Dermis blood vessel endothelial cell (primary cell): Measurements from ENCODE around the gene DDX23. TPM values are rescaled to one million over a fixed set of nuclear protein-coding genes. Genes with fewer than 3 reads are reported as not detected.
"Not testable (repeated sequence)": the region's sequence is repeated elsewhere in the genome, so short reads cannot be mapped to it uniquely, and the experiment has no call there.

Experiments used
- DNase-seq: peaks from one replicate; pipeline ENCODE4 v3.0.0; 2010
- total RNA-seq: library from RNA; depleted of rRNA; stranded (reverse); fragments of >200 nt; gene quantifications from 2 replicates; pipeline ENCODE4 v1.2.3, GENCODE V29; 2014

Gene DDX23
- total RNA-seq: 115 and 124 TPM in 2 replicates

DNA sequence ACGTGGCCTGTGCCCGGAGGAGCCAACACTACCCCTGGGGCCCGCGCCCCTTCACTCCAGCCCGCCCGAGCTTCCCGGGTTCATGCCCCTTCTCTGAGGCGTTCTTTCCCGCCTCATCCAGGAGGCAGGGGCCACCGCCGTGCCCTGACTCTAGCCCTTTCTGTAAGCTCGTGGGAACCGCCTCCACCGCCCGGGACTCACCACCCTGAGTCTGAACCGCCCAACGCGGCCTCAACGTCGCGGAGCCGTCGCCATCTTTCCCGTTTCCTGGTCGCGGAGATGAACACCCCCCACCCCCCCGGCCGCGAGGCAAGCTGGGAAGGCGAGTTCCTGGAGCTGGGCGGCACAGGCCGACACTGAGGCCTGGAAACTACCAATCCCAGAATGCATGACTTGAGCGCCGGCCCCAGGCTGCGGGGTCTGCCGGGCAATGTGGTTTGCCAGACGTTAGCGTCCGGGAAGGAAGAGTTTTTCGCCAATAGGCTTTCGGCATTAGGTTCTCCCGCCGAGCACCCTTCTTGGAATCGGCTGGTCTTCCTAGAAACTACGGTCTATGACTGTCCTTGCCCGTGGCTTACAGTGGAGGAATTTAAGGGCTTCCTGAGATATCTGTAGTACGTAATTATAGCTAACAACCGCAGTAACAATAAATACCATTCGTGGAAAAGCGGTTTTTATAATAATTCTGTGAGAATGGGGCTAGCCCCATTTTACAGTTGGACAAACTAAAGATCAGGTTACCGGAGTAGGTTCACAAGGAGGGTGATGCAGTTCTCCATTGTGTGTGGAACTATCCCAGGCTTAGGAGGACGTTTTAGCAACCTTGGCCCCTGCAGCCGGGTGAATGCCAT, at the start of gene DDX23:
DDX23 (minus strand) TSS at position 281 of the 851 bp plus-strand sequence. CDS start 6,381 bp downstream, outside the sequence.
- peak; percentile 98 for DNase-seq

DNA sequence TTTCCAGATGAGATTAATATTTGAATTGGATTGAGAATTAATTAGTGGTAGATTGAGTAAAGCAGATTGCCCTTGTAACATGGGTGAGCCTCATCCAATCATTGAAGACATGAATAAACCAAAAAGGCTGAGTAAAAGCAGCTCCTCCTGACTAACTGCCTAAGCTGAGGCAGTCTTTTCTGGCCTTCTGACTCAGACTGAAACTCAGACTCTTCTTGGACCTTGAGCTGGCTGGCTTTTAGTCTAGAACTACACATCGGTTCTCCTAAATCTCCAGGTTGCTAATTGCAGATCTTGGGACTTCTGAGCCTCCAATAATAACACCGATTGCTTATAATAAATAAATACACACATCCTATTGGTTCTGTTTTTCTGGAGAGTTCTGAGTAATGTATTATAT, 49.3 kb upstream of the DDX23 start:
- DNase-seq: no peak

DNA sequence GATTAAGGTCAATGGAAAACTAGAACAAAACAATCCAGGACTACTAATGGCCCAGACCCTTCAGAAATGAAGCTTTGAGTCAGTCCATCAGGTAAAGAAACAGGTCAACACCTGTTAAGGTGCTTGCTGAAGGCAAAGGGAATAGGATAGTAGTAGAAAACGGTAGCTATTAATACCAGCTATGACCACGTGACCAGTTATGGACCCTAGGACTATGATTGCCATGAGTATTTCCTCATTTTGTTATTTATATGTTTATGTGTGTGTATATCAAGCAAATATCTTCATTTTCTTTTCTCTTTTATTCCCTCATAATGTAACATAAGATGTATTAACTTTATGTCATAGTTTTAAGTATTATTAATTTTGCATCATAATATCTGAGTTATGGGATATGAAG, 47.7 kb upstream of the DDX23 start:
- DNase-seq: no peak

DNA sequence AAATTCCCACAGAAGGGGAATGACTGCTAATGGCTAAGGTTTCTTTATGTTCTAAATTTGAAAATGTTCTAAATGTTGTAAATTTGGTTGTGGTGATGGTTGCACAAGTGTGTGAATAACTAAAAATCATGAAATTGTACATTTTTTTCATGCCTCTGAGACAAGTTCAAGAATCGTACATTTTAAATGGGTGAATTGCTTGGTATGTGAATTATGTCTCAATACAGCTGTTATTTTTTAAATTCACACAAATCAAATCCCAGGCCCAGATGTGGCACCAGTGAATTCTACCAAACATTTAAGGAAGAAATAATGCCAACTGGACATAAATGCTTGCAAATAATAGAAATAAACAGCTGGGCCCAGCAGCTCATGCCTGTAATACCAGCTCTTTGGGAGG, 42.3 kb upstream of the DDX23 start:
- no peak for DNase-seq

DNA sequence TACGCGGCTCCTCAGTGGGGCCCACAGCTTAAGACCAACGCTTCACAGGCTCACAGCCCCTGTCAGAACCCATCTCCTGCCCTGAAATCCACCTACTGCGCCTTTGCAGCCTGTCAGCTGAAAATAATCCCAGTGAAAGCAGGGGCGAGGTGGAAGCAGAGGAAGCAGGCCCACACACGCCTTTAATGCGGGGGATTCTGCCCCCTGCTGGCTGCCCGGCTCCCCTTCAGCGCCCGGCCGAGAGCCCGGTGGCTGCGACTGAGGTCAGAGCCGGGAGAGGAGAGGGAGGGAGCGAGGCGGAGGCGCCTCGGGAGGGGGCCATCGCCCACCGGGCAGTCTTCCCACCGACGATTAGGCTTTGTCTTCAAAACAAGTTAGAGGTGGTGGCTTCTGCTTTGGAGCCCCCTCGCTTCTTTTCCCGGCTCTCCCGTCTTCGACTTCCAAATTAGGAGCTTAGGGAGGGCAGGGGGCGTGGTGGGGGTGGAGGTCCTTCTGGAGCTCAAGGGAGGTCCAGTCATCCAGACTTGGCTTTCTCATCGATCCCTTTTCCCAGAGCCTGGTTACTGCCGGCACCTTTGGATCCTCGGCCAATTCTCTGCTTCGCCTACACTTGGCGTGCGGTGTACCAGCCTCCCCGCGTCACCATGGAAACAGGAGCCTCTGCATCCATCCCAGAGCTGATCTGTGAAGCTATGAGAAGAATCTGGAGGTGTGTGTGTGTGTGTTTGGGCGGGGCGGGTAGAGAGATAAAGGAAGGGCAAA, 38.9 kb upstream of the DDX23 start:
- peak; percentile 86 for DNase-seq

DNA sequence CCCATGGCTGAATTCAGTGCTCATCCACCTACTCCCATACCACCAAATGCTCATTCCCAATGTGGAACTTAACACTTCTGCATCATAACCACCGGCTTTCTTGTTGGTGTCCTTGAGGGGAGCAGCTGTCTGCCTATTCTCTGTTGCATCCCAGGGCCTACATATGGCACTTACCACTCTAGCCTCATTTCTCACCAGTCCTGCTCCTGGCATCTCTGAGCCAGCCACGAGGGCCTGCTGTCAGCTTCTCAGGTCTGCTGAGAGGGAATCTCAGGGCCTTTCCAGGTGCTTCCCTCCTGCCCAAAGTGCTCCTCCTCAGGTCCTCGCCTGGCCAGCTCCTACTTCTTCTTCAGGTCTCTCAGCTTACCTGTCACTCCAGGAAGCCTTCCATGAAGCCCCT, 37.7 kb upstream of the DDX23 start:
- no peak for DNase-seq

DNA sequence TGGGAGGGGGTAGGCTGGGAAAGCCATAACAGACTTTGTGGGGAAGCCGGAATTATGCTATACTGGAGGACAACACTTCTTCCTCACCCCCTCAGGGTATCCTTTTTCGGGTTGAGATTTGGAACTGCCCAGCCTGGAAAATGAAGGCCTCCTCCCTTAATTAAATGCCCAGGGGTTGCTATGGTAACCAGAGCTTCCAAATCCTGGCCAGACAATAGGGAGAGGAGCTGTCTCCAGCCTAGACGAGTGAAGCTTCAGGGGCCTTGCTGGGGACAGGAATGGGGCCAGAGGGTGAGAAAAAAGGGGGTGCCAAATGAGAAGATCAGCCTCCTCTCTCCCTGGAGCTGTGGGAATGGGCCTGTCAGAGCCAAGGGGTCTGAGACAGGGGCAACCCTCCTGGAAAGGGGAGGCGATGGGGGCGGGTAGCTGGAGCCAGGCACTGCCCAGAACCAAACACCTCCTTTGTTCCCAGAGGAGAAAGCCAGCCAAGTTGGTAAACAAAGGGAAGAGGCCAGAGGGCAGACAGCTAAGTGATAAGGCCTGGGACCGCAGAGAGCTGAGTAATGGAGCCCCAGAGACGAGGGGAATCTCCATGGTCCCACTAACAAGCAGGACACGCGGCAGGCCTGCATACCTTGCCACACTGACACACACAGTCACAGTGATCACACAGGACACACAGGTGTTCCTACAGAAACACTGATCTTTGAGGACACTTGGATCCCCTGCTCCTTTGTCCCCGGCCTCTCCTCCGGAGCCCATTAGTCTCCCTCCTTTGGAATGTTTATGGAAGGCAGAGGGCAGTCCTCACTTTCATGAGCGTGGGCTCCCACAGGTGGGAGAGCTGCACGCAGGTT, 31.6 kb upstream of the DDX23 start:
- DNase-seq: peak; percentile 67

DNA sequence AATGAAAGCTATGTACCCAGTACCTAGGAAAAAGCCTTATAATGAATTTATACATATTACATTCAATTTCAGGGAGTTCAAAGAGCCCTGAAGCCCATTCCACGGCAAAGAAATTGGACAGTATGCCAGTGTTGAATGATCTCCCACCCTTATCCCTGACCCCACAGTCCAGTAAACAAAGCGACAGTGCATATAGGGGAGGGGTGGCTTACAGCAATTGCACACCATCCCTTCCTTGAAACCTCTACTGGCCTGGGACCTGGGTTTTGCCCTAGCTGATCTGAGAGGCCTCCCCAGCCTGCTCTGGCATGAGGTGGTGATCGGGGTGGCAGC, 31.0 kb upstream of the DDX23 start:
- peak; percentile 20 for DNase-seq

DNA sequence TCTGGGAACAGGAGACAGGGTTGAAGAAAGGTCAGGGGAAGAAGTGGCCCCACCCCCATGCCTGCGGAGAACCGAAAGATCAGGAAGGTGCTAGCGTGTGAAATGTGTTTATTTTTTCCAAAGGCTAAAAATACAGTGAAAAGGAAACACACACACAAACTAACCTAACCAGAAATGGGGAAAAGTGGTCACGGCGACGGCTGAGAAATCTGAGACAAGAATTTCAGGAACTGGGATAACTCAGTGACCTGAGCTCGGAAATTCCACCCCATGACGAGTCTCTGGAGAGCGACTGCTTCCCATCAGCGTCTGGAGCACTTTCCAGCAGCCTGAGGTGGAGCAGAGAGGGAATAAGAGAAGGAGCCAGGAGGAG, 30.3 kb upstream of the DDX23 start:
- peak; percentile 91 for DNase-seq

DNA sequence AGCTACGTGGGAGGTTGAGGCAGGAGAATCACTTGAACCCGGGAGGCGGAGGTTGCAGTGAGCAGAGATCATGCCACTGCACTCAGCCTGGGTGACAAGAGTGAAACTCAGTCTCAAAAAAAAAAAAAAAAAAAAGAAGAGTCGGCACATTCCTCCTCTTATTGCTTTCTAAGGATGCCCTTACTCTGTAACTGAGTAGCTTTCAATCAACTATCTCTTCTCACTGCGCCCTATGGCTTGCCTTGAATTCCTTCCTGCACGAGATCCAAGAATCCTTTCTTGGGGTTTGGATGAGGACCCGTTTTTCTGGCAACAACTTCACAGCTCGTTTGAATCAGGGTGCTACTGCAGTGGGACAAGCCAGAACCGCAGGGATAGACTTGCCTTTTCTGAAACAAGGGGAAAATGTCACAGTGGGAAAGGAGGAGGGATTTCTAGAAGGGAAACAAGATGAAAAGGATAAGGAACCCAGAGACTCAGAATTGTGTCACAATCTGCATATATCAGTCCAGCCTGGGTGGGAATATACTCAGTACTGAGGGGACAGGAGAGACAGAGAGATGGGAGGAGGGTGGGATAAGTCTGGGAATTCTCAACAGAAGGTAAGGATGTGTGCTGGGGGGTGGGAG, 29.8 kb upstream of the DDX23 start:
- DNase-seq: no peak

DNA sequence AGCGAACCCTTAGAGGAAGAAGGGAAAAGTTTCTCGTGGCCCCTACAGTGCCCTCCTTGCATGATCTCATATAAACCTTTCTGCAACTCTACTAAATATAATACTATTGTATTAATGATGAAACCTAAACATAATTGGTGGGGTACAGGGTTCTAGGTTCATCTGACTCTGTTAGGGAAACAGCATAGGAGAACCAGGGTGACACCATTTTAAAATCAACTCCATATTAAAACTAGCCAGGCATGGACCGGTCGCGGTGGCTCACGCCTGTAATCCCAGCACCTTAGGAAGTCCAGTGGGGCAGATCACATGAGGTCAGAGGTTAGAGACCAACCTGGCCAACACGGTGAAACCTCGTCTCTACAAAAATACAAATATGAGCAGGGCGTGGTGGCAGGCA, 28.7 kb upstream of the DDX23 start:
- DNase-seq: no peak

DNA sequence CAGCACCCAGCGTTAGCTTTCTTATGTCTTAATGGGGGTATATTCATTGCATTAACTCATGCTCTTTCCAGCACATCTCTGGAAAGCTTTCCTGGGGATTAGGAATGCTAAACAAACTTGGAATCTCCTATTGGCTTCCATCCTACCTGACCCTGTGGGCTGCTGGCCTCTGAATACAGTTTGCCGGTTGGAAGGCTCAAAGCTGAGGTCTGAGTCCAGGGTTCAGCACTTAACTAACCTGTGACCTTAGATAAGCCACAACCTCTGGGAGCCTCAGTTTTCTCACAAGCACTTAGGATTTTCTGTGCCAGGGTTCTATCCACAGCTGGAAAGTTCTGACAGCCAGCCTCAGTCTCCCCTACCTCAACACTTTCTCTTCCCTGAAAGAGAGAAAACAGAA, 26.6 kb upstream of the DDX23 start:
- no peak for DNase-seq

DNA sequence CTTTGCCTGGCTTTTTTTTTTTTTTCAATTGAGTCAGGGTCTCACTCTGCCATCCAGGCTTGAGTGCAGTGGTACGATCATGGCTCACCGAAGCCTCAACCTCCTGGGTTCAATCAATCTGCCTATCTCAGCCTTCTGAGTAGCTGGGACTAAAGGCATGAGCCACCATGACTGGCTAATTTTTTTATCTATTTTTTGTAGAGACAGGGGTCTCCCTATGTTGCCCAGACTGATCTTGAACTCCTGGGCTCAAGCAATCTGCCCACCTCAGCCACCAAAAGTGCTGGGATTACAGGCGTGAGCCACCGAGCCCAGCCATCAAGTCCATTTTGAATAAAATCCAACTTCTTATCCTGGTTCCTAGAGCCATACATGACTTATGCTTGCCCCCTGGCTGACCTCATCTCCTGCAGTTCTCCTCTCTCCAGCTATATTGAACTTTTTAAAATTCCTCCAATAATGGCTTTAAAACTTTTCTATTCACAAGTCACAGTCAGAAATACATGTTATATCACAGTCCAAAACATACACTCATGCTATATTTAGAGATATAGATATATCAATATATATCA, 24.1 kb upstream of the DDX23 start:
- peak; percentile 34 for DNase-seq

DNA sequence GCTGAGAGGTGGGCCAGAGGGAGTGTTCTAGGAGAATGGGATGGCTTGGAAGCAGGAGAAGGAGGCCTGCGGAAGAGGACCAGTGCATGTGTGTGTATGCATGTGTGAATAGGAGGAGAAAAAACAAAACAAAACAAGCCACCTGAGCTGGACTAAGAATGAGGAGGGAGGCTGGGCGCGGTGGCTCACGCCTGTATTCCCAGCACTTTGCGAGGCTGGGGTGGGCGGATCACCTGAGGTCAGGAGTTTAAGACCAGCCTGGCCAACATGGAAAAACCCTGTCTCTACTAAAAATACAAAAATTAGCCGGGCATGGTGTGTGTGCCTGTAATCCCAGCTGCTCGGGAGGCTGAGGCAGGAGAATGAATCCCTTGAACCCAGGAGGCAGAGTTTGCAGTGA, 21.6 kb upstream of the DDX23 start:
- not testable (repeated sequence) for DNase-seq

DNA sequence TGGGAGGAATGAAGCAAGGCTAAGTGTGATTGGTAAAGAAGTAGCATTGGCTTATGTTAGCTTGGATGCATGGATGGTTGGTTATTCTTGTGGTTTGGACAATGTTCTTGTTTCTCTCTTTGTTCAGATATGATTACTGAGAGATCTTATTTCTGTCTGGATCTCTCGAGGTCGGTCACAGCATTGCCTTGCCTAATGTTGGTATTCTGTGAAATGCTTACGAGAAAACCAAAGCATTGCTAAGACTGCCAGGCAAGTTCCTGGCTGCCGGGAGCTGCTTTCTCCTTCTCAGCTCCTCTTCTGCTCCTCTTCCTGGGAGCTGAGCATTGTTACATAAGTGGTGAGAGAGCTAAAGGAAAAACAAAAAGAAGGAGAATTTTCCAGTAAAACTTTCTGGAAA, 21.1 kb upstream of the DDX23 start:
- no peak for DNase-seq

DNA sequence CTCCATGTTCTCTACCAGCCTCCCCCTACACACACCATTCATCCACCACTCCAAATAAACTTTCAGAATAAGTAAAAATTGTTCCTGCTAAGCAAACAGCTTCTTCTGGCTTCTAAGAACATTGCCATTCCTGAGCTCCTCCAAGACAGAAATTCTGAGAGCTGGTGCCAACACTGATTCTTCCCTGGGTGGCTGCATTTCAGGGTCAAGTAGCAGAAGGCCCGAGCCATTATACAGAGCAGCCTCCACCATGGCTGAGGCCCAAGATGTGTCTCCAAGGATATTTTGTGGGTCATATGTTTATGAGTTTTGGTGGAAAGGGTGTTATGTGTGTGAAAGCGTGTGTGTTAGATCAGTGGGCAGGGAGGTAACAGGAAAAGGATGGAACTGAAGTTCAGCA, 17.2 kb upstream of the DDX23 start:
- DNase-seq: no peak

DNA sequence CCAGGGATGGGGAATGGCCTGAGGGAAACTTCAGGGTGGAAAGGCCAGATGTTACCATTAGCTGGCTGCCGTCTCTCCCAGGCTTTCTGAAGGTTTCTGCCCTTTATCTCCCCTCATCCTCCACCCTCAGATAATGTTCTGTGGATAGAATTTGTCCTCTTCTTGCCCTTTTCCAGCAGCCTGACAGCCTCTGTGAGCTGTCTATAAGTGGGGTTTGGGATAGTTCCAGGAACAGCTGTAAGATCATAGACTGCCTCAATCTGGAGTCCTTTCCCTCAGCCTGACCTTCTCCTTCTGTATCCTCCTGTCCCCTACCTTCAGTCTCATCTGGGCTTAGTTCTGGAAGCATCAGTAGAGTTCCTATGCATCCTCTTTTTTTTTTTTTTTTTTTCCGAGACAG, 16.5 kb upstream of the DDX23 start:
- DNase-seq: no peak

DNA sequence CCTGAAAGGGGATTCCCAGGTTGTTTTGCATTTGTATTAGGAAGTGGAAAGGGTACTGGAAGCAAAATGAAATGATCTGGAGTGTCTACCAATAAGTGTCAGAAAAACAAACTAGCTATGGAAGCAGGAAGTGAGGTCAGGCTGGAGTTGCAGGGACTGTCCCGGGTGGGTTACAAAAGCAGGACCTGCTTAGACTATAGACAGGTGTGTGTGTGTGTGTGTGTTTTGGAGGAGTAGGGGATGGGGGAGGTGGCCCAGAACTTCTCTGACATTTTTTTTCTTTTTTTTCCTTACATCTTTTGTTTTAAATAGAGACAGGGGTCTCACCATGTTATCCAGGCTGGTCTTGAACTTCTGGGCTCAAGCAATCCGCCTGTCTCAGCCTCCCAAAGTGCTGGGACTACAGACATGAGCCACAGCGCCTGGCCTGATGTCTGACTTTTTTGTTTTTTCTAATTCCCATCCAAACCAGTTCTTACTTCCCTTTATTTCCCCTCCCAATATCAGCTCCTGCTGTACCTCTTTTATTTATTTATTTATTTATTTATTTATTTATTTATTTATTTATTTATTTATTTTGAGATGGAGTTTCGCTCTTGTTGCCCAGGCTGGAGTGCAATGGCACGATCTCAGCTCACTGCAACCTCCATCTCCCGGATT, 14.2 kb upstream of the DDX23 start:
- no peak for DNase-seq

DNA sequence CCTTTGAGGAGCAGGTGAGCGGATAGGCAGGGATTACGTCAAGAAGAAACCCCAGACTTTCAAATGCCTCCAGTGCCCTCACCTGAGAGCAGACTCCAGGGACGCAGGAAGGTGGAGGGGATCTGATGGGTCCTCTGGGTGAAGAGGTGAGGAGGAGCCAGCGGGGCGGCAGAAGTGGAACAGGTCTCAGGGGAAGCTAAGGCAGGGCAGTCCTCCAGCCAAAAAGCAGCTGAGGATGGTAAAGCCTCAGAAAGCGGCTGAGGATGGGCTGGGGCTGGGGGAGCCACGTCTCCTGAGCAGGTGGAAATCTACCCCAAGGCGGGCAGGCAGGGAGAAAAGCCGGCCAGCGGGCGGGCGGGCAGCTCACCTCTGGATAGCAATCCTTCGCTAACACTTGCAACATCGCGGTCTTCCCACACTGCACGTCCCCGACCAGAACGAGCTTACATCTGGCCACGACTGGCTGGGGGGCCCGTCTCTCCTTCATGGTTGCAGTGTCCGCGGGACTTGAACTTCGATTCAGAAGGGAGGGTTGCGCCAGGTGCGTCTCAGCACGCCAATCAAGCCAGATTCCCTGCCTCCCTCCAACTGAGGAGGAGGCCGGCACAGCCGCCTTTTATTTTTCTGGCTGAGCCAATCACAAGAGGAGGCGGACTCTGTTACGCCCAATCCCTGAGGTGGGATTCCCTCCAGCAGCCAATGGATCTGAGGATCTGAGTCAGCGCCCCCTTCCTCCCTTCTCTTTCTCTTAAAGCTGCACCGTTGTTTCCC, 13.5 kb upstream of the DDX23 start, which contains the start of gene RND1:
RND1 (minus strand) TSS at position 590 of the 771 bp plus-strand sequence; CDS start at position 487, 103 bp downstream.
- peak; percentile 97 for DNase-seq

DNA sequence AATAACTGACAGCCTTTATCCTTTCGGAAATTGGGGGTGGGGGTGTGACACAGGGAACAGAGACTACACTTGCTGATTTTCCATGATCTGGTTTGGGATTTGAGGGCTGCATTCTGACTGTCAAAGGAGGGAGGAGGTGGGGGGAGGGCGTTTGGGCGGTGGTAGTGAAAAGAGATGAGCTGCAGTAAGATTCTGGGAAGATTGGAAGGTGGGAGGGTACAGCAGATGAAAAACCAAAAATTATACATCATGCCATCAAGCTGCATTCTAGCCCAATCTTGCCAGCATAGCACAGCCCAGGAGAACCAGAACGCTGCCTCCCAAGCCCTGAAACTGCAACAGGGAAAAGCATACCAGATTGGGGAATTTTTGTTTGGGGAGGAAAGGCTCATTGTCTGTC, 11.3 kb upstream of the DDX23 start:
- DNase-seq: no peak

DNA sequence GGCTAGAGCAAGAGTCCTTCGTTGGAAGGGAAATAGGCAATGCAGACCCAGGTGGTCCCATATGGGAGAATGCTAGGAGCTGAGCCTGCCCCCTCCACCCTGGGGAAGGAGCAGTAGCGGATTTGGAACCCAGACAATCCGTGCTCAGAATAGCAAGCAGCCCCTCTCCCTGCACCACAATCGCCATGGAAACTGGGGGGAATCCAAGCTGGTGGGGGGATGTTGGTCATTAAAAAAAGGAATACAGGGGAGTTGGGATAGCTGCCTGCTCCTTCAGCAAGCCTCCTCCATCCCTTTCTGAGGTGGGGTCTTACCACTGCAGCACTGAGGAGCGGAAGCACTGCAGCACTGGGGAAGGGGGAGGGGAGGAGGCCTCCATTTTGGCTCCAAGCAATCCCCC, 10.8 kb upstream of the DDX23 start:
- no peak for DNase-seq
